DND-41 (cell line): ENCODE measurements around the gene PCDH9.

Source experiments
- ATAC-seq: fragments of 200-7000 bp; cut with Tn5 transposase; 3 replicates; pipeline ENCODE4 v1.9.1; 2021; ENCODE audit warnings: low read depth; ENCODE audit not compliant: insufficient read depth
- DNase-seq: peaks from one replicate; pipeline ENCODE4 v3.0.0-alpha.2; 2020
- H2AFZ ChIP-seq: 2 replicates; pipeline ENCODE4 v1.6.0; 2012; ENCODE audit warnings: low read depth, low read length
- H3K27ac ChIP-seq: 2 replicates; pipeline ENCODE4 v1.5.1; 2012; ENCODE audit warnings: low read length, inconsistent platforms
- H3K27me3 ChIP-seq: fragments of 200-600 bp; sonication (generic); 2 replicates; pipeline ENCODE4 v1.6.0; 2012; ENCODE audit warnings: low read length, mild to moderate bottlenecking, inconsistent platforms; ENCODE audit not compliant: insufficient read depth, poor library complexity
- H3K36me3 ChIP-seq: 2 replicates; pipeline ENCODE4 v1.5.1; 2012; ENCODE audit warnings: low read length, inconsistent platforms; ENCODE audit not compliant: insufficient read depth
- H3K4me1 ChIP-seq: 2 replicates; pipeline ENCODE4 v1.5.1; 2012; ENCODE audit warnings: mild to moderate bottlenecking, low read length; ENCODE audit not compliant: insufficient read depth
- H3K4me2 ChIP-seq: 2 replicates; pipeline ENCODE4 v1.6.0; 2012; ENCODE audit warnings: mild to moderate bottlenecking, moderate library complexity, low read length, inconsistent platforms; ENCODE audit not compliant: insufficient read depth
- H3K4me3 ChIP-seq, 2 experiments: fragments of 200-600 bp in 1 of 2; shearing (Covaris generic) in 1 of 2; 2 replicates each; pipeline ENCODE4 v1.5.1; 2012 to 2016; ENCODE audit warnings: inconsistent platforms in 2 of 2, low read length in 2 of 2, mild to moderate bottlenecking in 2 of 2, low read depth in 1 of 2, moderate library complexity in 1 of 2
- H3K79me2 ChIP-seq: 2 replicates; pipeline ENCODE4 v1.6.0; 2012; ENCODE audit warnings: low read length, inconsistent platforms; ENCODE audit not compliant: insufficient read depth
- H3K9ac ChIP-seq: 2 replicates; pipeline ENCODE4 v1.6.0; 2012; ENCODE audit warnings: low read depth, mild to moderate bottlenecking, inconsistent platforms, low read length, moderate library complexity
- H3K9me3 ChIP-seq: 2 replicates; pipeline ENCODE4 v1.5.1; 2012; ENCODE audit warnings: low read length, moderate library complexity, mild to moderate bottlenecking, inconsistent platforms; ENCODE audit not compliant: insufficient read depth, severe bottlenecking
- H4K20me1 ChIP-seq: 2 replicates; pipeline ENCODE4 v1.6.0; 2012; ENCODE audit warnings: low read length; ENCODE audit not compliant: insufficient read depth
- CTCF ChIP-seq: IDR thresholded peaks from 2 replicates; pipeline ENCODE4 v1.5.1; 2012; ENCODE audit warnings: borderline replicate concordance, low read length, moderate library complexity, mild to moderate bottlenecking; ENCODE audit not compliant: poor library complexity, severe bottlenecking; ENCODE audit errors: extremely low read depth
- EZH2 ChIP-seq: IDR thresholded peaks from 3 replicates; pipeline ENCODE4 v1.6.1; 2012; ENCODE audit warnings: borderline replicate concordance, low read depth, mild to moderate bottlenecking, moderate library complexity, low read length, inconsistent platforms; ENCODE audit not compliant: severe bottlenecking

The PCDH9 gene

GRCh38 chr13:66322193-66322740 lies 907.9 kb downstream of the PCDH9 start:
- ATAC-seq (no peak), DNase-seq (no peak)
- no peak overlapping the region for H3K4me2 ChIP-seq
- no peaks in the 10 kb centered on the region for H4K20me1 ChIP-seq
- H3K9me3 ChIP-seq, result no peaks in the 10 kb centered on the region
- H3K4me1 ChIP-seq, result no peaks in the 10 kb centered on the region
- no peak for TF ChIP-seq CTCF
- no peak for TF ChIP-seq EZH2
- H3K79me2 ChIP-seq, result no peaks in the 10 kb centered on the region
- no peak overlapping the region for H3K9ac ChIP-seq
- H3K4me3 ChIP-seq, result no peak overlapping the region
- no peak overlapping the region for H2AFZ ChIP-seq
- no peak overlapping the region for H3K27ac ChIP-seq
- H3K27me3 ChIP-seq, result no peaks in the 10 kb centered on the region
- no peaks in the 10 kb centered on the region for H3K36me3 ChIP-seq

- H3K4me1 ChIP-seq, result no peaks in the 10 kb centered on the region
- no peaks in the 10 kb centered on the region for H3K79me2 ChIP-seq
- H3K27me3 ChIP-seq, result no peaks in the 10 kb centered on the region
- no peak overlapping the region for H3K4me3 ChIP-seq
- H3K9ac ChIP-seq, result no peak overlapping the region
- no peak overlapping the region for H3K27ac ChIP-seq
- H4K20me1 ChIP-seq, result no peaks in the 10 kb centered on the region
- H3K36me3 ChIP-seq, result no peaks in the 10 kb centered on the region
- ATAC-seq (no peak), DNase-seq (no peak)
- H3K9me3 ChIP-seq, result no peaks in the 10 kb centered on the region
- no peak overlapping the region for H3K4me2 ChIP-seq
- no peak overlapping the region for H2AFZ ChIP-seq
- TF ChIP-seq CTCF, result no peak
- no peak for TF ChIP-seq EZH2
These were observed 915.2 kb downstream of the PCDH9 start for GRCh38 chr13:66314911-66315310.

GRCh38 chr13:66313413-66313812 lies 916.7 kb downstream of the PCDH9 start:
- Histone ChIP-seq H3K36me3 (no peaks in the 10 kb centered on the region), H3K27me3 (no peaks in the 10 kb centered on the region), H2AFZ (no peak overlapping the region), H3K4me3 (no peak overlapping the region), H3K4me2 (no peak overlapping the region), H3K9ac (no peak overlapping the region), H3K9me3 (no peaks in the 10 kb centered on the region), H4K20me1 (no peaks in the 10 kb centered on the region), H3K79me2 (no peaks in the 10 kb centered on the region), H3K27ac (no peak overlapping the region), H3K4me1 (no peaks in the 10 kb centered on the region)
- no peak for DNase-seq
- ATAC-seq, result no peak
- no peak for TF ChIP-seq EZH2

GRCh38 chr13:66312312-66313087 lies 917.6 kb downstream of the PCDH9 start:
- no peak for DNase-seq
- H3K79me2 ChIP-seq, result no peaks in the 10 kb centered on the region
- H2AFZ ChIP-seq, result no peak overlapping the region
- no peaks in the 10 kb centered on the region for H4K20me1 ChIP-seq
- no peak overlapping the region for H3K9ac ChIP-seq
- H3K9me3 ChIP-seq, result no peaks in the 10 kb centered on the region
- no peaks in the 10 kb centered on the region for H3K27me3 ChIP-seq
- no peaks in the 10 kb centered on the region for H3K36me3 ChIP-seq
- H3K4me1 ChIP-seq, result no peaks in the 10 kb centered on the region
- no peak for ATAC-seq
- no peak overlapping the region for H3K4me2 ChIP-seq
- no peak for TF ChIP-seq CTCF
- no peak for TF ChIP-seq EZH2
- H3K4me3 ChIP-seq, result no peak overlapping the region
- H3K27ac ChIP-seq, result no peak overlapping the region
